ENCODE measurements around the gene EDRF1. TPM values are rescaled to one million over a fixed set of nuclear protein-coding genes. Genes with fewer than 3 reads are reported as not detected.

The EDRF1 gene
- total and polyA plus RNA-seq, 4 donors: 9.4 to 54.6 (median 17.6) TPM

DNA sequence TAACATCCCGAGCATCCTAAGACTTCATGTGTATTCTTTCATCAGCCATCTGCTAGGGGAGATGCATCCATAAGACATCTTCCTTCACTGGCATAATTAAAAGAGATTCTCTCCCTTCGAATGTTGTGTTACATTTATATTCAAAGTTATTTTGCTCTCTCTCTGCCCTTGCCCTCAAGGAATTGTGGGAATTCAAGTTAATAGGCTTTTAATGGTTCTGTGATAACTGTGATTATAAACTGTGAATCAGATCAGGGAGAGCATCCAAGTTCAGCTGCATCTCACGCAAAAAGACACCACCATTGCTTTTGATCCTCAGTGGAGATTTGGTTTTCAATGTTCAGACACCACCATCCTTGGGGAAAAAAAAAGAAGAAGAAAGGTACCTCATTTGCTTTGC, 27.3 kb upstream of the EDRF1 start:
- Histone ChIP-seq H3K36me3 (ENCODE audit: control insufficient read depth in 4 of 4, insufficient read depth in 4 of 4, low read length in 4 of 4) (no peaks in the 10 kb centered on the region), H3K9me3 (ENCODE audit: control insufficient read depth in 4 of 4, insufficient read depth in 3 of 4, low read length in 3 of 4) (no peaks in the 10 kb centered on the region), H3K4me1 (ENCODE audit: control insufficient read depth in 5 of 5, insufficient read depth in 5 of 5, low read length in 5 of 5) (peaks cover 0 to 38% (median 19%) of the 10 kb centered on the region in 5 donors), H3K27me3 (ENCODE audit: control insufficient read depth in 3 of 3, insufficient read depth in 3 of 3, low read length in 2 of 3) (no peaks in the 10 kb centered on the region), H3K27ac (ENCODE audit: low read depth in 1 of 2, low read length in 1 of 2) (no peak overlapping the region), H3K9ac (ENCODE audit: insufficient read depth in 1 of 2, low read length in 2 of 2) (no peak overlapping the region), H3K4me3 (no peak overlapping the region)
- DNase-seq (peak in 1 of 3 donors; percentile 71), ATAC-seq (ENCODE audit: insufficient read depth, low FRiP score) (no peak)
- WGBS, 2 donors: 65 to 68% methylated on average over 3 of the region's 3 CpGs
- no peak for TF ChIP-seq CTCF (IDR thresholded peaks at IDR 0.05; ENCODE audit: control extremely low read depth, extremely low read depth)

DNA sequence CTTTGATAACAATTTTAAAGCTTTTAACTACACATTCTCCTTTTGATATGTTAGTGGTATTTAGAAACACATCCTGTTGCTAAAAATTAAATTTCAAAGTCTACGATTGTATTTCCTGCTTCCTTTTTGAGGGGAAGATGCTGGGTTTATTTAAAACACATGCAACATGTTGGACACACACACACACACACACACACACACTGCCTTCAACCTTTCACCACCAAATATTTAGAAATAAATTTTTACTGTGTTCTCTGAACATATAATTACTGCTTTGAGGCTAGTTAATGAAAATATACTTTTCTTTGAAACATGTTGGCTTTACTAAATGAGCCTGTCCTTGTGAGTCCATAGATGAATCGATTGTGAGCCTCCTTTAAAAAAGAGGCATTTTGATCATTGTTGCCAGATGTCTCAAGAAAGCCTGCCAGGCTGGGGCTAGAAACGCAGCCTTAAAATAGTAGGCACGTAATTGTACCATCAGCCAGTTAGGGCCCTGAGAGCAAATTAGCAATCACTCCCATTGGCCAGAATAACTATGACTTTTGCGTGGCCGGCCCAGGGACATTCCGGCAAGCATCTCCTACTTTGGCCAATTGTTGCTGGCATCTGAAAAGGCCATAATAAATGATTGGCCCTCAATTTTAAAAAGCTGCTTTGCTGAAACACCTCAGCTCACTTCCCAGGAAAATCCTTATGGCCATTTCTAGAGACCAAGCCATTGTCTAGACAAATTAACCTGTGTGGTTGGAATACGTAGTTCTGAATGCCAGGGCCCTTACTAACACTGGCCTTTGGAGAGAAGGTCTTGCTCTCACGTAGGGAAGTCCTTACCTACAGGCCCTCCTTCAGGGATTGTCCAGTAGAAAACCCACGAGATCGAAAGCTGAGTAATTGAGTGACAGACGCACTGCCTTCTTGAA, 26.6 kb upstream of the EDRF1 start:
- Histone ChIP-seq H3K9me3 (ENCODE audit: control insufficient read depth in 4 of 4, insufficient read depth in 3 of 4, low read length in 3 of 4) (no peaks in the 10 kb centered on the region), H3K27me3 (ENCODE audit: control insufficient read depth in 3 of 3, insufficient read depth in 3 of 3, low read length in 2 of 3) (no peaks in the 10 kb centered on the region), H3K4me1 (ENCODE audit: control insufficient read depth in 5 of 5, insufficient read depth in 5 of 5, low read length in 5 of 5) (peaks cover 0 to 38% (median 19%) of the 10 kb centered on the region in 5 donors), H3K27ac (ENCODE audit: low read depth in 1 of 2, low read length in 1 of 2) (no peak overlapping the region), H3K4me3 (no peak overlapping the region), H3K36me3 (ENCODE audit: control insufficient read depth in 4 of 4, insufficient read depth in 4 of 4, low read length in 4 of 4) (no peaks in the 10 kb centered on the region), H3K9ac (ENCODE audit: insufficient read depth in 1 of 2, low read length in 2 of 2) (no peak overlapping the region)
- WGBS, 2 donors: 74 to 80% methylated on average over 12 of the region's 12 CpGs
- ATAC-seq (ENCODE audit: insufficient read depth, low FRiP score): no peak
- DNase-seq: peak in 2 of 3 donors; percentile 63 to 69
- TF ChIP-seq CTCF (IDR thresholded peaks at IDR 0.05; ENCODE audit: control extremely low read depth, extremely low read depth): no peak

DNA sequence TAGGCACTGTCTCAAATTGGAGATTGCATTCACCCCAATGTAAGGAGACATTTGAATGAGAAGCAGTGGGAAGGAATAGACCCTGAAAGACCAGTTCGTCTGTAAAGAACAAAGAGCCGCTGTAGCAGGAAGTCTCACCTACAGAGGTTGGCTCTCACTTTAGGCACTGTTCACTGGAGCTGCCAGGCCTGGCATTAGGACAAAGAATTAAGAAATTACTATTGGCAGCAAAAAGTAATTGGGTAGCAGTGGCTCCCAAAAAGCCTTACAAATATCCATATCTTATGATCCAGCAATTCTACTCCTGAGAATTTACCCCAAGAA, 26.0 kb upstream of the EDRF1 start:
- no peaks in the 10 kb centered on the region for H3K27me3 ChIP-seq (ENCODE audit: control insufficient read depth in 3 of 3, insufficient read depth in 3 of 3, low read length in 2 of 3)
- H3K4me3 ChIP-seq: no peak overlapping the region
- DNase-seq: peak in 1 of 3 donors; percentile 56
- no peak overlapping the region for H3K27ac ChIP-seq (ENCODE audit: low read depth in 1 of 2, low read length in 1 of 2)
- 58 to 76% methylated on average over 2 of the region's 2 CpGs for WGBS, 2 donors
- no peak for TF ChIP-seq CTCF (IDR thresholded peaks at IDR 0.05; ENCODE audit: control extremely low read depth, extremely low read depth)
- no peak overlapping the region for H3K9ac ChIP-seq (ENCODE audit: insufficient read depth in 1 of 2, low read length in 2 of 2)
- no peaks in the 10 kb centered on the region for H3K36me3 ChIP-seq (ENCODE audit: control insufficient read depth in 4 of 4, insufficient read depth in 4 of 4, low read length in 4 of 4)
- H3K4me1 ChIP-seq (ENCODE audit: control insufficient read depth in 5 of 5, insufficient read depth in 5 of 5, low read length in 5 of 5): peaks cover 0 to 38% (median 19%) of the 10 kb centered on the region in 5 donors
- ATAC-seq (ENCODE audit: insufficient read depth, low FRiP score): no peak
- no peaks in the 10 kb centered on the region for H3K9me3 ChIP-seq (ENCODE audit: control insufficient read depth in 4 of 4, insufficient read depth in 3 of 4, low read length in 3 of 4)
